ENCODE results near the gene ARL6.
"Not testable (repeated sequence)": the region's sequence is repeated elsewhere in the genome, so short reads cannot be mapped to it uniquely, and the experiment has no call there.

ARL6 gene

GRCh38 chr3:97831140-97831539 lies 66.6 kb downstream of the ARL6 start:
- H3K27ac ChIP-seq (ENCODE audit: low read depth in 2 of 2, low read length in 2 of 2) = no peak overlapping the region
- H3K4me3 ChIP-seq (ENCODE audit: low read length in 2 of 2) = no peak overlapping the region
- no peaks in the 10 kb centered on the region for H3K4me1 ChIP-seq (ENCODE audit: control insufficient read depth in 2 of 2, insufficient read depth in 2 of 2, low read length in 2 of 2)
- H3K27me3 ChIP-seq (ENCODE audit: control insufficient read depth in 2 of 2, insufficient read depth in 2 of 2, low read length in 2 of 2) = no peaks in the 10 kb centered on the region
- no peak overlapping the region for H3K9ac ChIP-seq (ENCODE audit: low read depth in 1 of 2, low read length in 2 of 2)
- no peaks in the 10 kb centered on the region for H3K36me3 ChIP-seq (ENCODE audit: control insufficient read depth in 2 of 2, insufficient read depth in 2 of 2, low read length in 2 of 2)
- no peaks in the 10 kb centered on the region for H3K9me3 ChIP-seq (ENCODE audit: control insufficient read depth in 2 of 2, low read length in 2 of 2)

- H3K9ac ChIP-seq (ENCODE audit: low read depth in 1 of 2, low read length in 2 of 2); H3K4me1 ChIP-seq (ENCODE audit: control insufficient read depth in 2 of 2, insufficient read depth in 2 of 2, low read length in 2 of 2); H3K36me3 ChIP-seq (ENCODE audit: control insufficient read depth in 2 of 2, insufficient read depth in 2 of 2, low read length in 2 of 2); H3K9me3 ChIP-seq (ENCODE audit: control insufficient read depth in 2 of 2, low read length in 2 of 2); H3K4me3 ChIP-seq (ENCODE audit: low read length in 2 of 2); H3K27ac ChIP-seq (ENCODE audit: low read depth in 2 of 2, low read length in 2 of 2); H3K27me3 ChIP-seq (ENCODE audit: control insufficient read depth in 2 of 2, insufficient read depth in 2 of 2, low read length in 2 of 2): not testable (repeated sequence)
Measured at GRCh38 chr3:97833184-97833583, 68.6 kb downstream of the ARL6 start.

GRCh38 chr3:97835761-97836160 lies 71.2 kb downstream of the ARL6 start:
- Histone ChIP-seq H3K4me1 (ENCODE audit: control insufficient read depth in 2 of 2, insufficient read depth in 2 of 2, low read length in 2 of 2) (no peaks in the 10 kb centered on the region), H3K9ac (ENCODE audit: low read depth in 1 of 2, low read length in 2 of 2) (no peak overlapping the region), H3K27me3 (ENCODE audit: control insufficient read depth in 2 of 2, insufficient read depth in 2 of 2, low read length in 2 of 2) (no peaks in the 10 kb centered on the region), H3K9me3 (ENCODE audit: control insufficient read depth in 2 of 2, low read length in 2 of 2) (no peaks in the 10 kb centered on the region), H3K4me3 (ENCODE audit: low read length in 2 of 2) (no peak overlapping the region), H3K36me3 (ENCODE audit: control insufficient read depth in 2 of 2, insufficient read depth in 2 of 2, low read length in 2 of 2) (no peaks in the 10 kb centered on the region), H3K27ac (ENCODE audit: low read depth in 2 of 2, low read length in 2 of 2) (no peak overlapping the region)

- Histone ChIP-seq H3K9ac (ENCODE audit: low read depth in 1 of 2, low read length in 2 of 2) (no peak overlapping the region), H3K4me3 (ENCODE audit: low read length in 2 of 2) (no peak overlapping the region), H3K27ac (ENCODE audit: low read depth in 2 of 2, low read length in 2 of 2) (no peak overlapping the region), H3K27me3 (ENCODE audit: control insufficient read depth in 2 of 2, insufficient read depth in 2 of 2, low read length in 2 of 2) (no peaks in the 10 kb centered on the region), H3K36me3 (ENCODE audit: control insufficient read depth in 2 of 2, insufficient read depth in 2 of 2, low read length in 2 of 2) (peaks cover 0 to 2% of the 10 kb centered on the region in 2 donors), H3K4me1 (ENCODE audit: control insufficient read depth in 2 of 2, insufficient read depth in 2 of 2, low read length in 2 of 2) (no peaks in the 10 kb centered on the region), H3K9me3 (ENCODE audit: control insufficient read depth in 2 of 2, low read length in 2 of 2) (no peaks in the 10 kb centered on the region)
Measured at GRCh38 chr3:97838393-97838792, 73.8 kb downstream of the ARL6 start.

DNA sequence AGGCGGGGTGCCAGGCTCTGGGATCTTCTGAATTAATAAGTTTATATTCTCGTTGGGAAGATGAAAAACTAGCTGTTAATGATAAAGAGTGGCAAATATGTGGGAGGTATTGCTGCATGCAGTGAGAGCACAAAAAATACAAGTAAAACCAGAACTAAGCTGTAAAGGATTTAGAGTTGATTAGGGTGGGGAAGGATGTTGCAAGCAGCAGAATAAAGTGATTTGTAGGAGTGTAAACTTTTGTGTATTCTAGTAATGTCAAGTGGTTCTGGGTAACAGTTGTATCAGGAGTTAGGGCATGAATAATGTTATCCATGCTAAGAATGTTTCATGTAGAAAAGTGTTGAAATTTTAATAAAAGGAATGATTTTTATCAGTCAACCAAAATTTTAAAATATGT lies 75.4 kb downstream of the ARL6 start:
- Histone ChIP-seq H3K4me3 (ENCODE audit: low read length in 2 of 2) (no peak overlapping the region), H3K27me3 (ENCODE audit: control insufficient read depth in 2 of 2, insufficient read depth in 2 of 2, low read length in 2 of 2) (no peaks in the 10 kb centered on the region), H3K9ac (ENCODE audit: low read depth in 1 of 2, low read length in 2 of 2) (no peak overlapping the region), H3K4me1 (ENCODE audit: control insufficient read depth in 2 of 2, insufficient read depth in 2 of 2, low read length in 2 of 2) (no peaks in the 10 kb centered on the region), H3K27ac (ENCODE audit: low read depth in 2 of 2, low read length in 2 of 2) (no peak overlapping the region), H3K36me3 (ENCODE audit: control insufficient read depth in 2 of 2, insufficient read depth in 2 of 2, low read length in 2 of 2) (peaks cover 0 to 4% of the 10 kb centered on the region in 2 donors), H3K9me3 (ENCODE audit: control insufficient read depth in 2 of 2, low read length in 2 of 2) (no peaks in the 10 kb centered on the region)

DNA sequence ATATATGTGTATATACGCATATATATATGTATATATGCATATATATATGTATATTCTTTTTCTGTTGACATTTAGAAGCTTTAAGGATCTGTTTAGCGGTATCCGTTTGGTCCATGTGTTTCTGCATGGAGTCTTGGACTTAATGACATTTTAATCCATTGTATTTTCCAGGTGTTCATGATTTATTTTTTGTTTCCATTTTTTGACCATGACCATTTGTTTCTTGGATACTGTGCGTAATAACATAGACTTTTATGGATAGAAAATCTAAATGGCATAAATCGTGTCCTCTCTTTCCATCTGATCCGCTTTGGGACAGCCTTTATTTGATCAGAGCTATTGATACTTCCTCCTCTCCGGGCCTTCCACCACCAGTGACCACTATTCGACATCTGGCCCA lies 76.7 kb downstream of the ARL6 start:
- Histone ChIP-seq H3K27me3 (ENCODE audit: control insufficient read depth in 2 of 2, insufficient read depth in 2 of 2, low read length in 2 of 2) (no peaks in the 10 kb centered on the region), H3K27ac (ENCODE audit: low read depth in 2 of 2, low read length in 2 of 2) (no peak overlapping the region), H3K4me1 (ENCODE audit: control insufficient read depth in 2 of 2, insufficient read depth in 2 of 2, low read length in 2 of 2) (no peaks in the 10 kb centered on the region), H3K4me3 (ENCODE audit: low read length in 2 of 2) (no peak overlapping the region), H3K9me3 (ENCODE audit: control insufficient read depth in 2 of 2, low read length in 2 of 2) (no peaks in the 10 kb centered on the region), H3K9ac (ENCODE audit: low read depth in 1 of 2, low read length in 2 of 2) (no peak overlapping the region), H3K36me3 (ENCODE audit: control insufficient read depth in 2 of 2, insufficient read depth in 2 of 2, low read length in 2 of 2) (peaks cover 0 to 4% of the 10 kb centered on the region in 2 donors)

GRCh38 chr3:97841956-97842355 lies 77.4 kb downstream of the ARL6 start:
- peaks cover 0 to 6% of the 10 kb centered on the region in 2 donors for H3K36me3 ChIP-seq (ENCODE audit: control insufficient read depth in 2 of 2, insufficient read depth in 2 of 2, low read length in 2 of 2)
- no peak overlapping the region for H3K4me3 ChIP-seq (ENCODE audit: low read length in 2 of 2)
- H3K27ac ChIP-seq (ENCODE audit: low read depth in 2 of 2, low read length in 2 of 2) = no peak overlapping the region
- H3K9me3 ChIP-seq (ENCODE audit: control insufficient read depth in 2 of 2, low read length in 2 of 2) = no peaks in the 10 kb centered on the region
- no peaks in the 10 kb centered on the region for H3K27me3 ChIP-seq (ENCODE audit: control insufficient read depth in 2 of 2, insufficient read depth in 2 of 2, low read length in 2 of 2)
- no peaks in the 10 kb centered on the region for H3K4me1 ChIP-seq (ENCODE audit: control insufficient read depth in 2 of 2, insufficient read depth in 2 of 2, low read length in 2 of 2)
- H3K9ac ChIP-seq (ENCODE audit: low read depth in 1 of 2, low read length in 2 of 2) = no peak overlapping the region

GRCh38 chr3:97848779-97849178 lies 84.2 kb downstream of the ARL6 start:
- no peak overlapping the region for H3K9ac ChIP-seq (ENCODE audit: low read depth in 1 of 2, low read length in 2 of 2)
- H3K27ac ChIP-seq (ENCODE audit: low read depth in 2 of 2, low read length in 2 of 2) = no peak overlapping the region
- H3K36me3 ChIP-seq (ENCODE audit: control insufficient read depth in 2 of 2, insufficient read depth in 2 of 2, low read length in 2 of 2) = peaks cover 0 to 3% of the 10 kb centered on the region in 2 donors
- H3K4me1 ChIP-seq (ENCODE audit: control insufficient read depth in 2 of 2, insufficient read depth in 2 of 2, low read length in 2 of 2) = no peaks in the 10 kb centered on the region
- no peaks in the 10 kb centered on the region for H3K27me3 ChIP-seq (ENCODE audit: control insufficient read depth in 2 of 2, insufficient read depth in 2 of 2, low read length in 2 of 2)
- no peak overlapping the region for H3K4me3 ChIP-seq (ENCODE audit: low read length in 2 of 2)
- H3K9me3 ChIP-seq (ENCODE audit: control insufficient read depth in 2 of 2, low read length in 2 of 2) = no peaks in the 10 kb centered on the region

Data from mucosa of rectum (tissue), 2 donors.